Activated T-helper 1 cell treated with anti-CD3 and anti-CD28 coated beads, Interleukin-12 subunit alpha, Interleukin-12 subunit beta, Interleukin-2, Interleukin-4 antibody, amounts not matched to agents 30 ng/mL and 10 ng/mL and 1 ng/mL, durations not matched to agents 14 hours and 24 hours and 36 hours (primary cell): ENCODE measurements around the gene SEL1L2. TPM values are rescaled to one million over a fixed set of nuclear protein-coding genes. Genes with fewer than 3 reads are reported as not detected.

Experiments
- DNase-seq: peaks from one replicate; pipeline ENCODE4 v3.0.0; 2021; ENCODE audit warnings: low spot score
- H3K27ac Mint-ChIP-seq: one replicate; pipeline ENCODE4 v1.8.0; 2021; ENCODE audit warnings: mild to moderate bottlenecking, mixed read lengths
- H3K27me3 Mint-ChIP-seq: one replicate; pipeline ENCODE4 v1.8.0; 2022; ENCODE audit warnings: mild to moderate bottlenecking, moderate library complexity, mixed read lengths; ENCODE audit not compliant: insufficient read depth
- H3K36me3 Mint-ChIP-seq: one replicate; pipeline ENCODE4 v1.8.0; 2021; ENCODE audit warnings: low read depth, mixed read lengths
- H3K4me1 Mint-ChIP-seq: one replicate; pipeline ENCODE4 v1.8.0; 2021; ENCODE audit warnings: low read depth, mixed read lengths
- H3K4me3 Mint-ChIP-seq: one replicate; pipeline ENCODE4 v1.8.0; 2021; ENCODE audit warnings: mild to moderate bottlenecking, moderate library complexity, mixed read lengths
- H3K9me3 Mint-ChIP-seq: one replicate; pipeline ENCODE4 v1.8.0; 2021; ENCODE audit warnings: mixed read lengths
- intact Hi-C: fragments of 100-400 bp; cut with micrococcal nuclease; formaldehyde crosslinking; loops from one replicate; pipeline ENCODE4 v1.15.1; 2024
- total RNA-seq: library from RNA; stranded (reverse); gene quantifications from 2 replicates; pipeline ENCODE4 v1.2.3, GENCODE V29; 2022

Gene SEL1L2
- total RNA-seq, 1 donor from 2014 or later, result not detected

DNA sequence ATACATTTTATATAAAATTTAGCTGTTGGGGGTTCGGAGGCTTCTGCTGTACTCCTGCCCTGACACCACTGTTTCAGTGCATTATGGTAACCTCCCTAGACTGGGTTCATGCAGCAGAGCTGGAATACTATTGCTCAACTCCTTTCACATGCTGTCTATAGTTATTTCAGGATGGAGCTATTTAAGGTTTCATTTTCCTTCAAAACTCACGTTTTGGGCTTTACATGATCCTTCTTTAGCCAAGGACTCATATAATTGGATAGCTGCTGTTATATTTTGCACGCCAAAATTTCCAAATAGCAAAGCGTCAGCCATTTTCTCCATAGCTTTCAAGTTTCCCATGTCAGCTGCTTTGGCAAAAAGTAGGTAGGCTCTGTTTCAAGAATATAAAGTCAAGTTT is 76.8 kb downstream of the SEL1L2 start:
- Mint-ChIP-seq H3K4me1 (no peaks in the 10 kb centered on the region), H3K27me3 (peaks cover 1% of the 10 kb centered on the region), H3K27ac (no peak overlapping the region), H3K9me3 (no peaks in the 10 kb centered on the region), H3K4me3 (no peak overlapping the region), H3K36me3 (no peaks in the 10 kb centered on the region)
- intact Hi-C loops, result no loop called here
- DNase-seq, result no peak

DNA sequence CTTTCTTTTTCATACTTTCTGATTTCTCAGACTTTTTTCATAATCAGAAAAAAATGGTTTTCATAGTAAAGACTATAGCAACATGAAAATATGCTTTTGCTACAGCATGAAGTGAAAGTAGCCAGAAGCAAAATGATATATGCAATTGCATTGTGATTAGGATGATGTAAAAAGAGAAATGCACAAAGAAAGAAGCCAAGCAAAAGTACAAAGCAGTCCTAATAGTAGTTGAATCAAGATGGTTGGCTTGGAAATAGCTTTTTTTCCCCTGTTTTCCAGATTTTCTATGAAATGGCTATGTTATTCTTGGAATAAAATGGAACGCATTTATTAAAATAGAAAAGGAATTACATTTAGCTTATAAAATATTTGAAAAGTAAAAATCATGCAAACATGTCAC is 77.3 kb downstream of the SEL1L2 start:
- Mint-ChIP-seq H3K27me3 (peaks cover 1% of the 10 kb centered on the region), H3K36me3 (no peaks in the 10 kb centered on the region), H3K9me3 (no peaks in the 10 kb centered on the region), H3K4me3 (no peak overlapping the region), H3K4me1 (no peaks in the 10 kb centered on the region), H3K27ac (no peak overlapping the region)
- no peak for DNase-seq
- intact Hi-C loops, result no loop called here

DNA sequence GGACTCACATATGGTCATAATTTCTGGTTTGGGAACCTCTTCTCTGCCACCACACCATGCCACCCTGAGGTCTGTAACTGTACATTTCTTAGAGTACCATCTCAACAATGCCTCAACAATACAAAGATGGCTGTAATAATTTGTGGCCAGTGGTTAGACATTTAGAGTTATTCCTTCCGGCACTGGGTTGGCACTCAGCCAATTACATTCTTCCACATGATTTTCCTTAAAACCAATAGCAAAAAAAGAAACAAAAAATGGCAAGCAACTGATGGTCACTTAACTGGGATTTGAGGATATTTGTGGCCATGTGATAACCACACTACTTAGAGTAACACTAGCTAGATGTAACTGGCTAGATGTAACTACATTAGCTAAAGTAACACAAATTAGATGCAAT is 79.9 kb downstream of the SEL1L2 start:
- Mint-ChIP-seq H3K4me3 (no peak overlapping the region), H3K4me1 (no peaks in the 10 kb centered on the region), H3K36me3 (no peaks in the 10 kb centered on the region), H3K9me3 (no peaks in the 10 kb centered on the region), H3K27ac (no peak overlapping the region), H3K27me3 (peaks cover 1% of the 10 kb centered on the region)
- intact Hi-C loops, result no loop called here
- no peak for DNase-seq

DNA sequence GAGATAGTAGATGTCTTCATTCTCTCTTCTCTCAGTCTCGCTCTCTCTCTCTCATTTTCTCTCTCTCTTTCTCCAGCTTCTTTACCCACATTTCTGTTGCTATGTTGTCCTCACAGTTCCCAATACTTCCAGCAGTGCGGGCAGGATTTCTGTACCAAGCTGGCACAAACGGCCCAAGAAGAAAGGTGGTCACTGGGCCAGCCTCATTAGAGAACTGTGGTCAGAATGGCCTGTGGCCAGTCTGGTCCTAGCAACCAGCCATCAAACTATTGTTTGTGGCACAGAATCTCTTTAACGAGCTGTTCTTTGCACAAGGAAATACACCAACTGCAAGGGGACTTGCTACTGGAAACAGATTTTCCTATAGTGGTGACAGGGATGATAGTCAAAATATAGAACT is 81.3 kb downstream of the SEL1L2 start:
- no peaks in the 10 kb centered on the region for H3K9me3 Mint-ChIP-seq
- intact Hi-C loops, result no loop called here
- H3K36me3 Mint-ChIP-seq, result no peaks in the 10 kb centered on the region
- H3K4me3 Mint-ChIP-seq, result no peak overlapping the region
- no peaks in the 10 kb centered on the region for H3K4me1 Mint-ChIP-seq
- no peak for DNase-seq
- peaks cover 1% of the 10 kb centered on the region for H3K27me3 Mint-ChIP-seq
- no peak overlapping the region for H3K27ac Mint-ChIP-seq

DNA sequence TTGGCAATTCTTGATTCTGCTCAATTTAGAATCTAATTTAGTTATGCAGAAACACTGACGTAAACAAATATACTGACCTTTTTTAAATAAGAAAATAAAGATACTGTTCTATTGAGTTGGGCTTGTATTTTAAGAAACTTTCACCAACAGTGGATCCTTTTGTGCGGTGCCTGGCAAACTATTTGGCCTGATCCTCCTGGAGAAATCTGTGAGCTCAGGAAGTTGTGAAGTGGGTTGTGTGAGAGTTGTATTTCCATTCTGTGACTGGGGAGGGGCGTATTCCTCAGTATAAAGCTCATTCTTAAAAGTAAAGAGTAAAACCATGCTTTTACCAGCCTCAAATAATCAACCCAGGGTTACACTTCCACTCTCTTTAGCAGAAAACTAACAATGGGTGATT is 85.6 kb downstream of the SEL1L2 start:
- no peak overlapping the region for H3K27ac Mint-ChIP-seq
- intact Hi-C loops, result no loop called here
- DNase-seq, result no peak
- H3K36me3 Mint-ChIP-seq, result no peaks in the 10 kb centered on the region
- no peaks in the 10 kb centered on the region for H3K27me3 Mint-ChIP-seq
- no peaks in the 10 kb centered on the region for H3K4me1 Mint-ChIP-seq
- no peak overlapping the region for H3K4me3 Mint-ChIP-seq
- no peaks in the 10 kb centered on the region for H3K9me3 Mint-ChIP-seq

DNA sequence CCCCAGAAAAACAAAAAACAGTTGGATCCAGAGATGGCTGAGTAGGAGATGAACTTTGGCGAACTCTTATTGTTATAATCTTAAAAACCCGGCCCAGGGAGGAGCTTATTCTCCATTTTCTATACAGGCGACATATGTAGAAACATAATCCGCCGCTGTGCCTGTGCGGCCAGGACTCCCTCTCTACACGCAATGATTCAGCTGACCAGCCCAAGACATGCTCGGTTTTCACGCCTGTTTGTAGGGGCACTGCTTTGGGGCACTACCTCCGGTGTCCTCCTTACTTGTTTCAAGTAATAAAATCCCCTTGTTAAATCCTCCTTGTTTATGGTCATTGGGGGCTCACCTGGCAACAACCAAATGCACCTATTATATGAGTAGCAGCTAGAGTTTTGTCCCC is 89.9 kb downstream of the SEL1L2 start:
- no peak for DNase-seq
- no peaks in the 10 kb centered on the region for H3K27me3 Mint-ChIP-seq
- no peak overlapping the region for H3K4me3 Mint-ChIP-seq
- no peak overlapping the region for H3K27ac Mint-ChIP-seq
- intact Hi-C loops, result no loop called here
- H3K4me1 Mint-ChIP-seq, result no peaks in the 10 kb centered on the region
- no peaks in the 10 kb centered on the region for H3K36me3 Mint-ChIP-seq
- H3K9me3 Mint-ChIP-seq, result no peaks in the 10 kb centered on the region

DNA sequence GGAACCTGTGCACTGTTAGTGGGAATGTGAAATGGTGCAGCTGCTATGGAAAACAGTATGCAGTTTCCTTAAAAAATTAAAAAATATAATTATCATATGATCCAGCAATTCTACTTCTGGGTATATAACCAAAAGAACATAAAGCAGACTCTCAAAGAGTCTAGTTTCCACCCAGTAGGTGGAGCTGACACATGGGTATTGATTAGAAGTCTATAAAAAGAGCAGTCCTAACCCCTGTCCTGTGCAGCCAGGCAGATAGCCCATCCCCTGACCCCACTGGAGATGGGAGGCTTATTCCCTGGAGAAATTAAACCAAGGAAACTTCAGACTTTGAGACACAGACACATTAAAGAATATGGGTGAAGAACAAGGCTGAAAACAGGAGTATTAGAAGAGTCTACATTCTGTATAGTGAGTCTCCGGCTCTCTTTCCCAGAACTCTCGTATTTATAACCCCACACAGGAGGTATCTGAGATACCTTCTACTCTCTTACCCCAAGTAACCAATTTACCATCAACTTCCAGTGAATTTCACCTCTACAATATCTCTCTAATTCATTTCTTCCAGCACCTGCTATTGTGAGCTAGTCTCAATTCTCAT is 92.3 kb downstream of the SEL1L2 start:
- Mint-ChIP-seq H3K36me3 (no peaks in the 10 kb centered on the region), H3K4me3 (no peak overlapping the region), H3K27me3 (peaks cover 2% of the 10 kb centered on the region), H3K9me3 (peaks cover 7% of the 10 kb centered on the region), H3K27ac (no peak overlapping the region), H3K4me1 (no peaks in the 10 kb centered on the region)
- DNase-seq, result no peak
- intact Hi-C loops, result no loop called here

DNA sequence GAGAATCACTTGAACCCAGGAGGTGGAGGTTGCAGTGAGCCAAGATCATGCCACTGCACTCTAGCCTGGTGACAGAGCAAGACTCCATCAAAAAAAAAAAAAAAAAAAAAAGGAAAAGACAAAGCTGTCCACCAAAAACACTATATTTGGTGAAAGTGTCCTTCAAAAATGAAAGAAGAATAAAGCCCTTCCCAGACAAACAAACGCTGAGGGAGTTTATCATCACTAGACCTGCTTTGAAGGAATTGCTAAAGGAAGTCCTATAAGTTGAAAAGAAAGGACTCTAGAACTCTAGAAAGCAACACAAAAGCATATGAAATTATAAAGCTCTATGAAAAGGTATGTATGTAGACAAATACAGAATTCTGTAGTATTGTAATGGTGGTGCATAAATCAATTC is 98.8 kb downstream of the SEL1L2 start:
- H3K4me1 Mint-ChIP-seq, result no peaks in the 10 kb centered on the region
- no peak for DNase-seq
- H3K9me3 Mint-ChIP-seq, result peaks cover 13% of the 10 kb centered on the region
- H3K27me3 Mint-ChIP-seq, result peaks cover 2% of the 10 kb centered on the region
- H3K36me3 Mint-ChIP-seq, result no peaks in the 10 kb centered on the region
- intact Hi-C loops, result no loop called here
- no peak overlapping the region for H3K27ac Mint-ChIP-seq
- no peak overlapping the region for H3K4me3 Mint-ChIP-seq

DNA sequence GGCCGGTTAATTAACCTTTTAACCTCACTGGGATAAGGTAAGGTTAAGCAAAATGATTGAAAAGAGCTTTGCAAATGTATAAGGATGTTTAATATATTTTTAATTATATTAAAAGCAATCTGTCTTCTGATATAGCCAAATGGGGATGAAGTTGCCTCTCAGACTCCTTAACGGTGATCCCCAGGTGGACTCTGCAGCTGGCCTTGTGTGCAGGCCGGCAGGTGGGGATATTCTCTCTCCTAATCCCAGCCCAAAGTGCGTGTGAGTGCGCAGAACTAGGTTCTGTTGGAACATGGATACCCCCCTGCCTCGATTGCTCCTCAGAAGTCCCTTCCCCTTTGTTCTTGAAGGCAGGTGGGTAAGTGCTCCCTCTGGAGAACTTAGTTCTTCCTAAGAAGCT is 105.6 kb downstream of the SEL1L2 start:
- intact Hi-C loops, result no loop called here
- Mint-ChIP-seq H3K4me1 (no peaks in the 10 kb centered on the region), H3K27me3 (no peaks in the 10 kb centered on the region), H3K36me3 (no peaks in the 10 kb centered on the region), H3K27ac (no peak overlapping the region), H3K4me3 (no peak overlapping the region), H3K9me3 (no peaks in the 10 kb centered on the region)
- no peak for DNase-seq

DNA sequence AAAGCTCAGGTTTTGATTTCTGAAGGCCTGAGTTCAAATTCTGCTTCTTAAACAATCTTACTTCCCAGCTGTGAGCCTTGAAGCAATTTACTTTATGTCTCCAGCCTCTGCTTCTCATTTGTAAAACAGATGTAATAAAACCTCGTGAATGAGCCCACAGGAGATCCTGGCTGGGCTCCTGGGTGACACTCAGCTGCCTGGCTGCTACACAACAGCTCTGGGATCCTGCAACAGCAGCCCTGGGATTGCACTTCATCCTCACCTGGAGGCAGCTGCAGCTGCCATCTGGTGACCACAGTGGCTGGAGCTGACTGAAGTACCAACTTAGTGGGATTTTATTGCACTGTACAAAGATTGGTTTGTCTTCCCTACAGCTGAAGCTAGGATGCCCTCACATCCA is 107.0 kb downstream of the SEL1L2 start:
- intact Hi-C loops, result no loop called here
- H3K4me3 Mint-ChIP-seq, result no peak overlapping the region
- no peak for DNase-seq
- H3K27me3 Mint-ChIP-seq, result no peaks in the 10 kb centered on the region
- no peaks in the 10 kb centered on the region for H3K36me3 Mint-ChIP-seq
- H3K27ac Mint-ChIP-seq, result no peak overlapping the region
- no peaks in the 10 kb centered on the region for H3K9me3 Mint-ChIP-seq
- H3K4me1 Mint-ChIP-seq, result no peaks in the 10 kb centered on the region

DNA sequence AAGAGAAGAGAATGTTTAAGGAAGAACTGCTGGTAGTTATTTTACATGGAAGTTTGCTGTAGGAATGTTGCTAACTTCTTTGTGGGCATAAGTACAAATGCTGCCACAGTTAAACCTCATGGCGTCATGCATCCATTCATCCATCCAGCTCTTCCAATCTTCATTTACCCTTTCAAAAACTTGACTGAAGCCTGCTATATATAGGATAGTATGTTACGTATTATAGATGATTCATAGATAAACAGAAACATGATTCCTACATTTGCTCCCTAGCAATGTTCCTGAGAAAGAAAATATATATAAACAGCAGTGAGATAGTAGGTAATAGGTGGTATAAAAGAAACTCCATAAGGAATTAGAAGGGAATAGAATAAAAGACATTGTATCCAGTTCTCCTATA is 111.8 kb downstream of the SEL1L2 start:
- H3K9me3 Mint-ChIP-seq, result no peaks in the 10 kb centered on the region
- H3K4me3 Mint-ChIP-seq, result no peak overlapping the region
- H3K4me1 Mint-ChIP-seq, result no peaks in the 10 kb centered on the region
- H3K27ac Mint-ChIP-seq, result no peak overlapping the region
- H3K27me3 Mint-ChIP-seq, result no peaks in the 10 kb centered on the region
- no peak for DNase-seq
- intact Hi-C loops, result no loop called here
- no peaks in the 10 kb centered on the region for H3K36me3 Mint-ChIP-seq

DNA sequence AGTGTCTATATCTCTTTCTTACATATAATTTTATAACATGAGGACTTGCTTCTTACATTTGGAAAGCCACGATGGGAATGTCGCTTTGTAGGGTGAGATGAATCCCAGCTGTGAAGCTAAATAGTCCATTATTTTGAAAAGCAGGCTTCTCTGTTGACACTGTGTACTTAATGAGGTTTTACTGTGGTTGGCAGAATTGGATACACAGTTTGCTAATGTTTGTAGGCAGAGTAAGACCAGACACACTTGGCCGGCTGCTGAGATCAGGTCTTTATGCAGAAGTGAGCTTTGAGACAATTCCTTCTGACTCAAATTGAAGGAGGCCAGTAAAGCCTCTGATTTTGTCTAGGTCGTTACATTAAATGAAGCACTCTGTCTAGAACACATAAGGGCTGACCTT is 112.6 kb downstream of the SEL1L2 start:
- no peak for DNase-seq
- intact Hi-C loops, result no loop called here
- Mint-ChIP-seq H3K27me3 (no peaks in the 10 kb centered on the region), H3K9me3 (no peaks in the 10 kb centered on the region), H3K27ac (no peak overlapping the region), H3K4me3 (no peak overlapping the region), H3K4me1 (no peaks in the 10 kb centered on the region), H3K36me3 (no peaks in the 10 kb centered on the region)

DNA sequence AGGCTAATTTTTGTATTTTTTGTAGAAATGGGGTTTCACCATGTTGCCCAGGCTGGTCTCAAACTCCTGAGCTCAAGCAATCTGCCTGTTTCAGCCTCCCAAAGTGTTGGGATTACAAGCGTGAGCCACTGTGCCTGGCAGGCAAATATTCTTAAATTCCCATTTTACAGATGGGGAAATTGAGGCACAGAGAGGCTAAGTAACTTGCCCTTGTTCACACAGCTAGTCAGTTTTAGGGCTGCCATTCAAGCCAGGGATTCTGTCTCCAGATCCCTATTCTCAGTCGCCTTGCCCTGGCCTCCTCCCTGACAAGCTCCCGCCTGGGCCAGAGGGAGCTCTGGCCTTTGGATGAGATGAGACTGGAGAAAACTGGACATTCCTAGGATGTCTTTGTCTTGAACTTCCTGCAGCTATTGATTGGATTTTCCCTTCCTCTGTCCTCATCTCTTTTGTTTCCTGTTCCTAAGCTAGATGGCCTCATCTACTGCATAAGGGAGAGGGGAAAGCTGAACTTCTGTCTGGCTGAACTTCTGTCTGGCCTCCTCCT is 115.1 kb downstream of the SEL1L2 start:
- intact Hi-C loops, result no loop called here
- Mint-ChIP-seq H3K4me1 (no peaks in the 10 kb centered on the region), H3K9me3 (no peaks in the 10 kb centered on the region), H3K27ac (no peak overlapping the region), H3K36me3 (no peaks in the 10 kb centered on the region), H3K4me3 (no peak overlapping the region), H3K27me3 (no peaks in the 10 kb centered on the region)
- DNase-seq, result no peak
